ENCODE data around the gene BCL6. TPM values are rescaled to one million over a fixed set of nuclear protein-coding genes. Genes with fewer than 3 reads are reported as not detected.

Gene BCL6
- total and polyA plus RNA-seq, 2 of the 8 experiments (the other 6 are each of a cell fraction or from before 2014, with no cell fraction given): 5.7 to 10.4 TPM

GRCh38 chr3:187717572-187717971 lies 27.7 kb downstream of the BCL6 start:
- no peak overlapping the region for H2BK5ac ChIP-seq (ENCODE audit: low read depth, low read length)
- no peak overlapping the region for H2BK12ac ChIP-seq (ENCODE audit: low read depth, low read length)
- no peaks in the 10 kb centered on the region for H4K20me1 ChIP-seq (replicated peaks in 1 of 2; ENCODE audit: control insufficient read depth in 1 of 2, insufficient read depth in 2 of 2, low read length in 2 of 2)
- no peaks in the 10 kb centered on the region for H3K79me2 ChIP-seq (ENCODE audit: control insufficient read depth in 1 of 2, insufficient read depth in 2 of 2, low read length in 2 of 2)
- no peak overlapping the region for H4K5ac ChIP-seq (ENCODE audit: insufficient read length, low read depth, low read length)
- ChIA-PET POLR2A (ENCODE audit: partially characterized antibody) (no interaction called here), CTCF (ENCODE audit: partially characterized antibody) (interaction anchor here (0.7 to 23.0 kb wide), 9 partner anchors 9 to 1238 kb away, joined by 3 to 280 read pairs (median 6); no protein-coding TSS in a partner anchor)
- H3K4ac ChIP-seq (replicated peaks; ENCODE audit: insufficient read length, low read depth, low read length): no peak overlapping the region
- no peak overlapping the region for H2AFZ ChIP-seq (ENCODE audit: low read length)
- no peaks in the 10 kb centered on the region for H3K23me2 ChIP-seq (ENCODE audit: low read depth, low read length)
- H2AK5ac ChIP-seq (ENCODE audit: low read depth, low read length): no peak overlapping the region
- H4K8ac ChIP-seq (ENCODE audit: extremely low read depth, insufficient read depth, low read length): no peak overlapping the region
- no peak overlapping the region for H4K91ac ChIP-seq (replicated peaks; ENCODE audit: insufficient read length, low read length)
- H2BK20ac ChIP-seq (ENCODE audit: low read length): no peak overlapping the region
- no peak overlapping the region for H3K18ac ChIP-seq (ENCODE audit: extremely low read depth, low read length)
- H3K36me3 ChIP-seq (ENCODE audit: control insufficient read depth in 2 of 4, insufficient read depth in 4 of 4, low read length in 3 of 4): peaks cover 0 to 13% (median 0%) of the 10 kb centered on the region in 4 experiments; a peak in 2 of 8 replicates
- no peak for DNase-seq (ENCODE audit: low read depth in 1 of 2, low spot score in 2 of 2)
- no peak overlapping the region for H2BK15ac ChIP-seq (ENCODE audit: low read length)
- H3K4me2 ChIP-seq (ENCODE audit: insufficient read depth in 1 of 2, low read depth in 2 of 2, low read length in 2 of 2): no peak overlapping the region
- H3K27me3 ChIP-seq (replicated peaks in 1 of 4; ENCODE audit: control insufficient read depth in 3 of 4, extremely low read depth in 1 of 4, insufficient read depth in 3 of 4, low read length in 3 of 4): no peaks in the 10 kb centered on the region
- no peak overlapping the region for H3K14ac ChIP-seq (ENCODE audit: insufficient read length)
- no peak overlapping the region for H3K23ac ChIP-seq (ENCODE audit: insufficient read length)
- no peak overlapping the region for H3K27ac ChIP-seq (ENCODE audit: low read depth, low read length)
- H3K4me1 ChIP-seq (replicated peaks in 1 of 4; ENCODE audit: control insufficient read depth in 3 of 4, insufficient read depth in 4 of 4, low read length in 3 of 4): peaks cover 0 to 13% (median 4%) of the 10 kb centered on the region in 4 experiments; a peak in 6 of 7 replicates
- H3K56ac ChIP-seq (replicated peaks; ENCODE audit: insufficient read length, low read depth, low read length): no peak overlapping the region
- no peaks in the 10 kb centered on the region for H3K79me1 ChIP-seq (ENCODE audit: low read depth, low read length)
- no peak overlapping the region for H3K4me3 ChIP-seq (ENCODE audit: extremely low read depth in 1 of 4, insufficient read depth in 2 of 4, low read depth in 3 of 4, low read length in 4 of 4)
- FAIRE-seq: no peak
- H3K9me3 ChIP-seq (ENCODE audit: insufficient read depth in 2 of 2, low read depth in 1 of 2, low read length in 1 of 2): no peaks in the 10 kb centered on the region; a peak in 1 of 4 replicates
- no peak overlapping the region for H3K9ac ChIP-seq (replicated peaks in 1 of 4; ENCODE audit: extremely low read depth in 1 of 4, low read depth in 3 of 4, low read length in 3 of 4)
- 81% methylated on average over 1 of the region's 1 CpG; no CpG with 5 or more reads in 1 of the 2 experiments for WGBS, 2 experiments (ENCODE audit: extremely low coverage in 1 of 2, insufficient coverage in 1 of 2, insufficient read length in 1 of 2, insufficient replicate concordance in 2 of 2, low coverage in 1 of 2, low lambda C conversion rate in 2 of 2, missing lambda C conversion rate in 1 of 2)
- H2BK120ac ChIP-seq (replicated peaks; ENCODE audit: low read depth, low read length): no peak overlapping the region
- TF ChIP-seq FOSL1 (IDR thresholded peaks at IDR 0.05; ENCODE audit: insufficient read depth, low read depth, low read length): no peak
- TF ChIP-seq HDAC6 (IDR thresholded peaks at IDR 0.05; ENCODE audit: low read depth, low read length): no peak
- no peak for TF ChIP-seq SAP30 (IDR thresholded peaks at IDR 0.05; ENCODE audit: insufficient read depth, insufficient replicate concordance, low read length)
- no peak for TF ChIP-seq CHD1 (IDR thresholded peaks at IDR 0.05; ENCODE audit: low read depth, low read length)
- no peak for TF ChIP-seq ASH2L (IDR thresholded peaks at IDR 0.05; ENCODE audit: low read length)
- TF ChIP-seq USF2 (IDR thresholded peaks at IDR 0.05; ENCODE audit: low read length): no peak
- TF ChIP-seq TCF12 (IDR thresholded peaks at IDR 0.05; ENCODE audit: low read depth, low read length): no peak
- no peak for TF ChIP-seq SP4 (IDR thresholded peaks at IDR 0.05; ENCODE audit: low read length)
- TF ChIP-seq CTBP2 (IDR thresholded peaks at IDR 0.05; ENCODE audit: borderline replicate concordance, insufficient read depth, insufficient read length, low read length): no peak
- no peak for TF ChIP-seq CREB1 (IDR thresholded peaks at IDR 0.05)
- no peak for TF ChIP-seq EP300 (IDR thresholded peaks at IDR 0.05; ENCODE audit: borderline replicate concordance in 1 of 2, low read depth in 2 of 2, low read length in 2 of 2)
- TF ChIP-seq CEBPB (IDR thresholded peaks at IDR 0.05; ENCODE audit: low read depth, low read length): no peak
- no peak for TF ChIP-seq MAX (IDR thresholded peaks at IDR 0.05)
